Omental fat pad (tissue), 4 donors: ENCODE measurements around the gene TMEM218. TPM values are rescaled to one million over a fixed set of nuclear protein-coding genes. Genes with fewer than 3 reads are reported as not detected.

Source experiments
- ATAC-seq: fragments of 150-250 bp; one replicate; pipeline ENCODE4 v1.9.1; 2016; ENCODE audit warnings: mild to moderate bottlenecking, moderate library complexity; ENCODE audit not compliant: low FRiP score
- DNase-seq: peaks from one replicate; pipeline ENCODE4 v3.0.0-alpha.2; 2019; ENCODE audit warnings: low spot score
- CTCF ChIP-seq, 3 donors: fragments of 450-650 bp; IDR thresholded peaks; one replicate each; pipeline ENCODE4 v1.5.1; 2016 to 2017; ENCODE audit warnings: antibody characterized with exemption in 3 of 3, mild to moderate bottlenecking in 3 of 3, moderate library complexity in 2 of 3
- total RNA-seq, 4 donors: library from RNA; depleted of rRNA; stranded (reverse); fragments of >200 nt; gene quantifications; one replicate each; pipeline ENCODE4 v1.1.0, GENCODE V29; 2016

The TMEM218 gene
- total RNA-seq, 4 donors from 2014 or later, result 17.0 to 24.4 (median 21.9) TPM

DNA sequence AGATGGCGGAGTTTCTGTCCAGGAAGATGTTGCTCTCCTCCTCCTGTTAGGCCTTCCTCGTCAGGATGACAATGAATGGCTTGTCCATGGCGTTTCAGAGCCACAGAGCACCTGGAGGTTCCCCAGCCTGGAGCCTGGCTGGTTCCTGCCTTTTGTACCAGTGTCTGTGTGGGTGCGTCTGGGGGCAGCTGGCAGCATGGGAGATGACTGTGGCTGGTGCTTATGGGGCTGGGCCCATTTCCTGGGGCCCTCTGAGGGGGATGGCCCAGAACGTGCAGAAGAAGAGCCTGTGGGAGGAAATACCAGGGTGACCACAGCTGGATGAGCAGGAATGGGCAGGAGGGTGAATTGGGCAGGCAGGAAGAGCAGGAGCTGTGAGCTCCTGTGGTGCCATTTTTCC, 41.6 kb downstream of the TMEM218 start:
- TF ChIP-seq CTCF (IDR thresholded peaks at IDR 0.05), result no peak
- DNase-seq (no peak), ATAC-seq (no peak)

GRCh38 chr11:125069008-125069407, 42.4 kb downstream of the TMEM218 start:
- ATAC-seq (no peak), DNase-seq (no peak)
- no peak for TF ChIP-seq CTCF (IDR thresholded peaks at IDR 0.05)

DNA sequence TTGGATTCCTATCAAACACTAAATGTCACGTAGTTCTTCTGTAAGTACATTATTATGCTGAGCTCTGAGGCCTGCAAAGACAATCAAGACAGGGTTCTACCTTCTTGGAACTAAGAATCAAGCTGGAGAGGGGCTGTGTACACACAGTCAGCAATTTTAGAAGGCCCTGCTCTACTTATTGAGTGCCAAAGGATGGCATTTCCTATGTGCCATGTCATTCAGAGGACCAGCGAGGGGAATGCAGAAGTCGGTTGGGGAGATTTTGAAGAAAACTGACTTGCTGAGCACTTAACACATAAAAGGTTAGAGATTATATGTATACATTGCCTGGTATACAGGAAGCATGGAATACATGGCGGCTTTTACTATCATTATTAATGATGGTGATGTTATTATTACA, 43.1 kb downstream of the TMEM218 start:
- DNase-seq (no peak), ATAC-seq (no peak)
- TF ChIP-seq CTCF (IDR thresholded peaks at IDR 0.05), result no peak

- DNase-seq (no peak), ATAC-seq (no peak)
- TF ChIP-seq CTCF (IDR thresholded peaks at IDR 0.05), result no peak
Measured at GRCh38 chr11:125064070-125064469, 47.4 kb downstream of the TMEM218 start.

DNA sequence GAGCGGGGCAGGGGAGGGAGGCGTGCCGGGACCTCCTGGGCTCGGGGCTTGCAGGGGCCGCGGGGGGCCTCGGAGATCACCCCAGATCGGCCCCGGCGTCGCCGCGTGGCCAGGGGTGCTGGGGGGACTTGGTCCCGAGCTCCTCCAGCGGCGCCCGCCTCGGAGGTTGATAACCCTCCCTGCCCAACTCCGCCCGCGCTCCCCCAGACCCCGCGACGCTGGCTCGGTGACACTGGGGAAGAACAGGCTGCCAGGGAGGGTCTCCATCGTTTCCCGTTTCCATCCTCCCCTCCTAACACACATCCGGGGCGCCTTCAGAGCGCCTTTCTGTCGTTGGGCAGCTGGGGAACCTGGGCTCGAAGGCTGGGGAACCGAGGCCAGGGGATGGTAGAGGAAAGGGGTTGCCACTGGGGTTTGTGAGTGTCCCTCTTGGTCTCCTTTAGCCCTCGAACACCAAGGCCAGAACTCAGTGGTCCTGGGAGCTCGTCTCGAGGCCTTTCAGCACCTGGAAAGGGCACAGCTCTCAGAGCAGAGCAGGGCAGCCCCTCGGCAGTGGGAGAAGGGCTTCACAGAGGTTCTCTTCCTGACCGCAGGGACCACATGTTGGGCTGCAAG, 47.9 kb downstream of the TMEM218 start:
- ATAC-seq, result peak; percentile 31
- TF ChIP-seq CTCF (IDR thresholded peaks at IDR 0.05), result no peak
- DNase-seq, result no peak

GRCh38 chr11:125062931-125063428, 48.4 kb downstream of the TMEM218 start, which contains the start of gene SLC37A2:
TSS of gene SLC37A2 (plus strand) at chr11:125063305. CDS start at chr11:125063368, 63 bp downstream.
- DNase-seq (no peak), ATAC-seq (peak; percentile 90)
- no peak for TF ChIP-seq CTCF (IDR thresholded peaks at IDR 0.05)
